Caco-2 (cell line): Measurements from ENCODE around the gene SMARCA2. TPM values are rescaled to one million over a fixed set of nuclear protein-coding genes. Genes with fewer than 3 reads are reported as not detected.

Experiments used
- BruUV-seq: library from RNA; stranded (reverse); fragments of 400-500 nt; replicated peaks from 2 replicates; lab custom pipeline; 2021; lab: Mats Ljungman, UMichigan
- CTCF ChIA-PET: fragments of 300-600 bp; sonication (Branson Sonifier 250); formaldehyde crosslinking; loops from one replicate; lab custom pipeline; 2022; ENCODE audit warnings: antibody characterized with exemption; lab: Charles Lee
- POLR2A ChIA-PET: fragments of 300-600 bp; sonication (Branson Sonifier 250); formaldehyde crosslinking; loops from one replicate; lab custom pipeline; 2022; ENCODE audit warnings: antibody characterized with exemption; lab: Charles Lee
- DNase-seq, 2 experiments: peaks; one replicate each; pipeline versions ENCODE4 v3.0.0 to v3.0.0-alpha.2; 2020 to 2022
- H3K27me3 ChIP-seq: replicated peaks from 2 replicates; pipeline ENCODE4 v1.6.0; 2011; ENCODE audit warnings: low read length; ENCODE audit not compliant: control insufficient read depth, insufficient read depth
- H3K36me3 ChIP-seq: 2 replicates; pipeline ENCODE4 v1.5.1; 2011; ENCODE audit warnings: low read length; ENCODE audit not compliant: control insufficient read depth, insufficient read depth
- H3K4me1 ChIP-seq: fragments of 250-450 bp; sonication (Bioruptor Pico); 2 replicates; pipeline ENCODE4 v1.5.1; 2020; ENCODE audit warnings: mild to moderate bottlenecking
- H3K4me3 ChIP-seq: 2 replicates; pipeline ENCODE4 v1.5.1; 2011; ENCODE audit warnings: low read depth, mild to moderate bottlenecking, control low read depth, low read length
- H3K9me3 ChIP-seq: fragments of 250-450 bp; sonication (Bioruptor Pico); 2 replicates; pipeline ENCODE4 v1.5.1; 2020; ENCODE audit warnings: mild to moderate bottlenecking, moderate library complexity
- H3K27ac Mint-ChIP-seq: one replicate; pipeline ENCODE4 v1.8.0; 2022; ENCODE audit warnings: mixed read lengths; ENCODE audit not compliant: unreplicated experiment
- H3K27me3 Mint-ChIP-seq: one replicate; pipeline ENCODE4 v1.8.0; 2022; ENCODE audit warnings: mixed read lengths; ENCODE audit not compliant: insufficient read depth, unreplicated experiment
- H3K36me3 Mint-ChIP-seq: one replicate; pipeline ENCODE4 v1.8.0; 2022; ENCODE audit warnings: mild to moderate bottlenecking, mixed read lengths; ENCODE audit not compliant: insufficient read depth, unreplicated experiment
- H3K4me1 Mint-ChIP-seq: one replicate; pipeline ENCODE4 v1.8.0; 2022; ENCODE audit warnings: low read depth, mixed read lengths; ENCODE audit not compliant: unreplicated experiment
- H3K4me3 Mint-ChIP-seq: one replicate; pipeline ENCODE4 v1.8.0; 2022; ENCODE audit warnings: mild to moderate bottlenecking, moderate library complexity, mixed read lengths; ENCODE audit not compliant: unreplicated experiment
- H3K9me3 Mint-ChIP-seq: one replicate; pipeline ENCODE4 v1.8.0; 2022; ENCODE audit warnings: mixed read lengths; ENCODE audit not compliant: unreplicated experiment
- CTCF ChIP-seq, 2 experiments: fragments of 200-600 bp in 1 of 2; IDR thresholded peaks; 1 replicate in 1 of 2; 2 replicates in 1 of 2; pipeline versions ENCODE4 v1.5.1 to v1.8.0; 2011 to 2022; ENCODE audit warnings: antibody characterized with exemption in 1 of 2, control low read depth in 1 of 2, inconsistent platforms in 1 of 2, low read depth in 1 of 2, low read length in 1 of 2, mild to moderate bottlenecking in 1 of 2, moderate library complexity in 1 of 2; ENCODE audit not compliant: insufficient read depth in 1 of 2, severe bottlenecking in 1 of 2, unreplicated experiment in 1 of 2
- intact Hi-C: fragments of 100-400 bp; cut with micrococcal nuclease; formaldehyde crosslinking; loops from one replicate; pipeline ENCODE4 v1.10.0; 2022; ENCODE audit not compliant: unreplicated experiment
- total RNA-seq: library from RNA; stranded (reverse); gene quantifications from 2 replicates; pipeline ENCODE4 v1.2.3, GENCODE V29; 2022

The SMARCA2 gene
- total RNA-seq, 1 experiment from 2014 or later: 13.5 TPM

- H3K4me3 Mint-ChIP-seq: no peak overlapping the region
- POLR2A ChIA-PET: no interaction called here
Observed at GRCh38 chr9:1969898-1970297, 45.2 kb upstream of the SMARCA2 start.

GRCh38 chr9:1972672-1973071 lies 42.5 kb upstream of the SMARCA2 start:
- Histone ChIP-seq H3K36me3 (no peaks in the 10 kb centered on the region), H3K4me1 (no peaks in the 10 kb centered on the region), H3K27me3 (no peaks in the 10 kb centered on the region), H3K9me3 (no peaks in the 10 kb centered on the region), H3K4me3 (no peak overlapping the region)
- POLR2A ChIA-PET: no interaction called here
- Mint-ChIP-seq H3K9me3 (no peaks in the 10 kb centered on the region), H3K27ac (no peak overlapping the region), H3K27me3 (peaks cover 7% of the 10 kb centered on the region), H3K36me3 (no peaks in the 10 kb centered on the region), H3K4me1 (no peaks in the 10 kb centered on the region), H3K4me3 (no peak overlapping the region)
- no peak for TF ChIP-seq CTCF (IDR thresholded peaks at IDR 0.05; ENCODE audit: insufficient read depth in 1 of 2, low read depth in 1 of 2, low read length in 1 of 2, severe bottlenecking in 1 of 2, unreplicated experiment in 1 of 2)
- BruUV-seq: no TSS peak
- no peak for DNase-seq
- intact Hi-C loops: no loop called here
- CTCF ChIA-PET: no interaction called here

More at GRCh38 chr9:1969898-1970297, 45.2 kb upstream of the SMARCA2 start:
- no peaks in the 10 kb centered on the region for H3K36me3 Mint-ChIP-seq
- Histone ChIP-seq H3K27me3 (no peaks in the 10 kb centered on the region), H3K9me3 (no peaks in the 10 kb centered on the region), H3K36me3 (no peaks in the 10 kb centered on the region), H3K4me1 (no peaks in the 10 kb centered on the region), H3K4me3 (no peak overlapping the region)
- BruUV-seq: no TSS peak
- DNase-seq: no peak
- TF ChIP-seq CTCF (IDR thresholded peaks at IDR 0.05; ENCODE audit: insufficient read depth in 1 of 2, low read depth in 1 of 2, low read length in 1 of 2, severe bottlenecking in 1 of 2, unreplicated experiment in 1 of 2): no peak
- intact Hi-C loops: no loop called here
- CTCF ChIA-PET: no interaction called here
- no peak overlapping the region for H3K27ac Mint-ChIP-seq
- no peaks in the 10 kb centered on the region for H3K4me1 Mint-ChIP-seq
- H3K27me3 Mint-ChIP-seq: peaks cover 17% of the 10 kb centered on the region
- no peaks in the 10 kb centered on the region for H3K9me3 Mint-ChIP-seq

- CTCF ChIA-PET: no interaction called here
- Mint-ChIP-seq H3K27ac (no peak overlapping the region), H3K4me3 (no peak overlapping the region), H3K9me3 (no peaks in the 10 kb centered on the region), H3K4me1 (no peaks in the 10 kb centered on the region), H3K27me3 (no peaks in the 10 kb centered on the region), H3K36me3 (no peaks in the 10 kb centered on the region)
- Histone ChIP-seq H3K27me3 (no peaks in the 10 kb centered on the region), H3K4me1 (no peaks in the 10 kb centered on the region), H3K4me3 (no peak overlapping the region), H3K9me3 (no peaks in the 10 kb centered on the region), H3K36me3 (no peaks in the 10 kb centered on the region)
- no peak for TF ChIP-seq CTCF (IDR thresholded peaks at IDR 0.05; ENCODE audit: insufficient read depth in 1 of 2, low read depth in 1 of 2, low read length in 1 of 2, severe bottlenecking in 1 of 2, unreplicated experiment in 1 of 2)
- intact Hi-C loops: no loop called here
- DNase-seq: no peak
- POLR2A ChIA-PET: no interaction called here
- BruUV-seq: no TSS peak
Observed at GRCh38 chr9:1977026-1977425, 38.1 kb upstream of the SMARCA2 start.
